ACHN (cell line): ENCODE data around the gene NEURL4.
"Not testable (repeated sequence)": the region's sequence is repeated elsewhere in the genome, so short reads cannot be mapped to it uniquely, and the experiment has no call there.

ENCODE experiments used
- DNase-seq: peaks from one replicate; pipeline ENCODE4 v3.0.0-alpha.2; 2015
- in situ Hi-C: cut with HindIII; loops from 2 replicates; pipeline ENCODE4 v1.10.0; 2017; ENCODE audit warnings: low sequenced_read_pairs, low pct_ligation_motif_present, low pct_unique_long_range_greater_than_20kb

The NEURL4 gene

GRCh38 chr17:7351665-7352502 is 22.7 kb upstream of the NEURL4 start, which contains the start of gene KCTD11:
Gene KCTD11, plus strand, starts transcription at chr17:7352162.
- in situ Hi-C loops: no loop called here
- DNase-seq: peak; percentile 94

- in situ Hi-C loops: no loop called here
- no peak for DNase-seq
Measured at GRCh38 chr17:7348478-7349242, 19.5 kb upstream of the NEURL4 start.

GRCh38 chr17:7347630-7348477 is 18.7 kb upstream of the NEURL4 start:
- DNase-seq: no peak
- in situ Hi-C loops: no loop called here

GRCh38 chr17:7346761-7347614 is 17.9 kb upstream of the NEURL4 start:
- in situ Hi-C loops: no loop called here
- DNase-seq: no peak

GRCh38 chr17:7343250-7343649 is 14.1 kb upstream of the NEURL4 start:
- DNase-seq: no peak
- in situ Hi-C loops: no loop called here

- in situ Hi-C loops: no loop called here
- DNase-seq: no peak
Measured at GRCh38 chr17:7341842-7342241, 12.7 kb upstream of the NEURL4 start.

GRCh38 chr17:7340179-7340578 is 11.0 kb upstream of the NEURL4 start:
- in situ Hi-C loops: no loop called here
- no peak for DNase-seq

GRCh38 chr17:7337600-7337999 is 8.5 kb upstream of the NEURL4 start:
- in situ Hi-C loops, DNase-seq: not testable (repeated sequence)

- no peak for DNase-seq
- in situ Hi-C loops: no loop called here
Measured at GRCh38 chr17:7336240-7337175, 7.4 kb upstream of the NEURL4 start, which contains the start of gene ACAP1. Gene ACAP1, plus strand, starts transcription at chr17:7336529. Its CDS starts 206 bp downstream, at chr17:7336735.

GRCh38 chr17:7335765-7336164 is 6.6 kb upstream of the NEURL4 start:
- DNase-seq, in situ Hi-C loops: not testable (repeated sequence)

- in situ Hi-C loops: no loop called here
- DNase-seq: no peak
Measured at GRCh38 chr17:7334938-7335538, 5.9 kb upstream of the NEURL4 start.

GRCh38 chr17:7332600-7333069 is 3.5 kb upstream of the NEURL4 start:
- DNase-seq, in situ Hi-C loops: not testable (repeated sequence)

GRCh38 chr17:7332111-7332510 is 3.0 kb upstream of the NEURL4 start:
- in situ Hi-C loops: no loop called here
- DNase-seq: no peak

GRCh38 chr17:7330638-7331015 is 1.5 kb upstream of the NEURL4 start:
- in situ Hi-C loops: no loop called here

GRCh38 chr17:7329997-7330637 is 982 bp upstream of the NEURL4 start:
- peak; percentile 88 for DNase-seq
- in situ Hi-C loops: no loop called here

More at GRCh38 chr17:7330638-7331015, 1.5 kb upstream of the NEURL4 start:
- DNase-seq: no peak
